NCI-H2107 (cell line): Measurements from ENCODE around the gene ISL2.

Source experiments
- DNase-seq: peaks from one replicate; lab custom pipeline; 2025; lab: John Stamatoyannopoulos, UW

ISL2 gene

DNA sequence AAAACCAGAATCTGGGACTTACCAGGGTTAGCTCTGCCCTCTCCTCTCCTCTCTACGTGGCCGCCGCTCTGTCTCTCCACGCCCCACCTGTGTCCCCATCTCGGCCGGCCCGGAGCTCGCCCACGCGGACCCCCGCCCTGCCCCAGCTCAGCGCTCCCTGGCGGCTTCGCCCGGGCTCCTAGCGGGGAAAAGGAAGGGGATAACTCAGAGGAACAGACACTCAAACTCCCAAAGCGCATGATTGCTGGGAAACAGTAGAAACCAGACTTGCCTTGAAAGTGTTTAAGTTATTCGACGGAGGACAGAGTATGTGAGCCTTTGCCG lies 5.4 kb downstream of the ISL2 start:
- DNase-seq: no peak

DNA sequence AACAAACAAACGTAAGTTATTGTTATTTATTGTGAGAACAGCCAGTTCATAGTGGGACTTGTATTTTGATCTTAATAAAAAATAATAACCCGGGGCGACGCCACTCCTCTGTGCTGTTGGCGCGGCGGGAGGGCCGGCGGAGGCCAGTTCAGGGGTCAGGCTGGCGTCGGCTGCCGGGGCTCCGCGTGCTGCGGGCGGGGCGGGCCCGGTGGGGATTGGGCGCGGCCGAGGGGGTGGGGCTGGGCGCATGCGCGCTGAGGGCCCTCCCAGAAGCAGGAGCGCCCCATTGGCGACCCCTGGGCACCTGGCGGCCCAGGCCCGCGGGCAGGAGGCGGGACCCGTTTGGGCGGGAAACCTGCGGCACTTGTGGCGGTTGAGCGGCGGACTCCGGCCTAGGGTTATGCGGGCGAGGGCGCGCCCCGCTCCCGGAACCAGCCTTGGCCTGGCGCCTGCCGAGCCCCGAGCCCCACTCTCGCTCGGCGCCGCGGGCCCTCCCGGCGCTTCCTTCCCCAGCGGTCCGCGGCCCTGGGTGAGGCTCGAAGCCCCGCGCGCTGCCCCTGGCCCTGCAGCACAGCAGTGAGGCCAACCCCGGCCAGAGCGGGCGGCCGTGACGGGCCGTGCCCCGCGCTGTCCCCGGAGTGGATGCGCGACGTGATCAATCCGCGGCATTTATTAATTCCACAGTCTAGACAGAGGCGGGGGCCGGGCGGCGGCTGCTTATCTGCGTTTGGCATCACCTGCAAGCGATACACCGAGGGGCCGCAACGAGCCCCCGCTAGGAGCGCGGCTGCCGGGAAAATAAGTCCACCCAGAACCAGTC lies 6.0 kb downstream of the ISL2 start:
- DNase-seq: no peak

DNA sequence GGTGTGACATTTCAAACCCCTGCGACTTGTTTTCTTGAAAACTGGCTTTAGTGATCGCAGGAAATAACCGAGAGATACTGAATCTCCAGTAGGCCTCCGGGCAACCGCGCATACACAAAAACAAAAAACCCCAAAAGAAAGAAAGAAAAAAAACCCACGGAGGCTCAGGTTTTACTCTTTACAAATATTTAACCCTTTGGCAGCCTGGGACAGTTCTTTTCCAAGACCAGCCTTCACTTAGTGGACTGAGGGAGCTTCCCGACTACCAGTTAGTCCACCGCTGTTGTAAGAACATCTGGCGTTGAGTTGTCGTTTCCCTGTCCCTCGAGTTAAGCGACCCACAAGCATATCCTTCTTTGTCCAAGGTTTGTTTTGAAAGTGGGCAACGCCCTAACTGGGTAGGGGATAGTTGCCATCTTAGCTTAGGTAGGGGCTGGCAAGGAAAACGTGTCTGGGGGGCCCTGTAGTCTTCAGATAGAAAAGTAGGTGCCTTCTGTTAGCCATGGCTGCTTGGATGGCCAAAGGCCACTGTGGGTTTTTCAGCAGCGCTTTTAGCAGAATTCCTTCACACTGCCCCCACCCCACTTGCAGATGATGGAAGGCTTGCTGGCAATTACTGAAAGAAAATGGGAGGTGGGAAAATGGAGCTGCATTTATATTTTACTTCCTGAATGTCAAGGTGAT lies 6.9 kb downstream of the ISL2 start:
- no peak for DNase-seq

GRCh38 chr15:76344893-76345582 lies 8.5 kb downstream of the ISL2 start:
- DNase-seq: no peak

DNA sequence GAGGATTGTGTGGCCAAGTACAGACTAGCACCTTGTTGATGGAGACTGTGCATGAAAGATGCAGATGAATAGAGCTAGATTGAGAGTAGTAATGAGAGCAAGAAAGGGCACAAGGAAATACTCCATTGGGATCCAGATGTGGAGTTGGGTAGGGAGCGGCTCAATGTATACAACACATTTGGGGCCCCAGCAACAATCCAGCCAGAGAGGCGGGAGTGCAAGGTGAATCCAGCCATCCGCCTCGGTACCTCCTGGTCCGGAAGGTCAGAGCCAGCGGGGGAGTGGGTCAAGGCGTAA lies 9.0 kb downstream of the ISL2 start:
- DNase-seq: no peak

GRCh38 chr15:76345880-76346668 lies 9.5 kb downstream of the ISL2 start:
- no peak for DNase-seq

DNA sequence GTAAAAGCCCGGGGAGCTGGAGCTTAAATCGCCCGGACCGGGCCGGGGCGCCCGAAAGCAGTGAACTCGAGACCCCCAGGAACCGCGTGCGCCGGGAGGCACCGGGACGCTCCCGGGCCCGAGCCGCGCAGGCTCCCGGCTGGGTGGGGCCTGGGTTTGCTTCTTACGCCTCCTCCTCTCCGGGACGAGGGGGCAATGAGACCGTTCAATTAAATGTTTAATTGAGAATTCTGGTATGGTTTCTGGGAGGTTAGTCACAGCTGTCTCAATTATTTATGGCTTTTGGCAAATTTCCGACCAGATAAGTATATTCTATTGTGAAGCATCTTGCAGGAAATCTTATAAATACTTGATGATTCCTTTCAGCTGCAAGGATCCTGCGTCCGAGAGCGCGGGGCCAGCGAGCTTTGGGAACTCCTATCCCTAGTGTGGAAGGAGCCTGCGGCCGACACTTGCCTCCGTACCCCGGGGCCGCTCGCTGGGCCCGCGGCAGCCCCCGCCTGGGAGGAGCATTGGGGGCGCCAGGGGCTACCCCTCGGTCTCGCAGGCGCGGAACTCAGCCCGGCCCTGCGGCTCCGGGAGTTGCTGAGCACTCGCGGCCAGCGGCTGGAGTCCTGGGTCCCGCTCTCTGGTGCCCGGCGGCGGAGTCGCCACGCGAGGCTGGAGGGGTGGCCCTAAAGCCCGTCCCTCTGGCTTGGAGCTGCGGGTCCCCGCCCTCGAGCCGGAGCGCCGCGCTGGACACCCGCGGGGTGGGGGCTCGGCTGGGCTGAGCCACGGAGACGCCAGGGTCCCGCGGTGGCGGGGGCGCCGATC lies 10.3 kb downstream of the ISL2 start:
- no peak for DNase-seq

GRCh38 chr15:76347482-76348055 lies 11.0 kb downstream of the ISL2 start:
- no peak for DNase-seq

DNA sequence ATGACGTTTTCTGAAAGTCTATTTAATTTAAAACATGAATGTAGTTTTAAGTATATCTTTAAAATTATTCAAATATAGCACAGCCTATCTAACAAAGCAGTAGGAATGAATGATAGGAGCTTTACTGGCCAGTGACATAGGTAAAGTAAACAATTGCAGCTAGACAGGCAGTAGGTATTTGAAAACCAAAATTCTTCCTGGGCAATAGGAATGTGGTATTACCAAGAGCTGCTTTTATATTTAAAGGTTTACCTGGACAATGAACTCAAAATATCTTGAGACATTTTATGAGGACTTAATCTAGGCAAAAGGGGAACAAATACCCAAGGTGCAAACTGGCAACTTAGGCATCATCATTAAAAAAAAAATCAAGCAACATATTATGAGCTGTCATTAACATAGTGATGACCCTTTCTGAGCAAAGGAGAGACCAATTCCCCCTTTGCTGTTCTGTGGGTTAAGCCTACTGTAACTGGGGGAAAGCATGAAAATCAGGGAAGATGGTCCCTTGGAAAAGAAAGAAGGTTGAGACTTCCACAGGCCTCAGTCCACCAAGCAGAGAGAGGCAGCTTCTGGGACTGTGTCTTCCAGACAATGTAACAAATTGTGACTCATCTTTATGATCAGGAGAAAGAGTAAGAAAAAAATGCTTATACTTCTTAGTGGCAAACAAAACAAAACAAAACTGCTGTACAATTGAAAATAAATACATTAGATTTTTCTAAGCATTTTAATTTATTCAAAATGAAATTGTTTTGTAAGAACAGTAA lies 12.9 kb downstream of the ISL2 start:
- DNase-seq: no peak

GRCh38 chr15:76353023-76353577 lies 16.5 kb downstream of the ISL2 start:
- no peak for DNase-seq

DNA sequence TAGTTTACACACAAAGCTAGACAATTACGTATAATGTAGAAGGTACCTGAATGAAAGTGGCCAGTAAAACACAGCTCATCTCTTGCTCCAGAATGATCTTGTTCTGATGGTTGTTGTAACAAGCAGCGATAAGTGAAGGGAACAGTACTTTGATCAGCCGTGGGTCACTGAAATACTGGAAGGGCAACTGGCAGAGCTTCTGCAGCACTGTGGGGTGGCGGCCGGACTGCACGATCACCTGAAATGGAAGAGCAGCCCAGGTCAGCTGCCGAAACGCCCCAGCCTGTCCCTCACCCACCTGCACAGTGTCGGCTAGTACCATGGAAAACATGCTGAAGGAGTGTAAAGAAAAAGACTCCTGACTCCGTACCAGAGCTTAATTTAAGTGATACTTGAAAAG lies 17.3 kb downstream of the ISL2 start:
- DNase-seq: no peak

DNA sequence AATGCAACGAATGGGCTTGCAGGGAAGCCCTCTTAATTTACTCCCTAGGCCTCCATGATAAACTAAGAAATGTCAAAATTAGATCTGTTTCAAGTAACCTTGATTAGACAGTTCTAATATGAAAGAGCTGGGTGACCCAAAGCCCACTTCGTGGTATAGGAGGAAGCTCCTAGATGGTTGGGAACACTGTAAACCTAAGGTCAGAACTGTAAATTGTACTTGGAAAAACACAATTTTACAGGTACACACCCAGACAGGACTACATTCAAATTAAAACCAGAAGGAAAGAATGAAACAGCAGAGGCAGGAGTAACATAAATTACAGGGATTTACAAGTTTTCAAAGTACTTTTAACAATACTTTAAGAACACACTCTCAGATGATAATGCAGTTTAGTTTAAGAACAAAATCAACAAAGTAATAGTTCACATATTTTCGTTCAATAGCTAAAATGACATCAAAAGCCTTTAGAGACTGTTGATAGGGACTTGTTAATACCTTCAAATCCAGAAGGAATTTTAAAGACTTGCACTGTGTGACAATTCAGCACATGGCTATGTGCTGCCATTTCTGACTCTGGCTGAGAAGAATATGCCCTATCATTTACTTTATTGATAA lies 18.4 kb downstream of the ISL2 start:
- no peak for DNase-seq

- no peak for DNase-seq
These were observed 21.9 kb downstream of the ISL2 start for GRCh38 chr15:76358453-76358852.

DNA sequence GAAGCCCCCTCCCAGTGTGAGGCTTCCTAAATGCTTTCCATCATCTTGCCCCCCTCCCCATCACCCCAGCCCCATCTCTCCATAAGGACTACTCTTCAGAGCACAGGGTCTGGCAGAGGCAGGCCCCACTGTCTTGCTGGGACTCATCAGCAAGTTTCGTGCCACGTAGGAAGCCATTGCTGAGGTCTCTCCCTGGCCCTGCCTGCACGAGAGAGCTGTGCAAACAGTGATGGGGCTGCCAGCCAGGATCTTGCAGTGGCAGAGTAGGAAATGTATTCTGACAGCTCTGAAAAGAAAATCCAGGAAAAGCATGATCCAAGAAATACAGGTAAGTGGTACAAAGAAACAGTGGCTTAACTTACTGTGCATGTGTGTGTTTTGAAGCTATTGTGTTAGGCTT lies 22.6 kb downstream of the ISL2 start:
- no peak for DNase-seq

DNA sequence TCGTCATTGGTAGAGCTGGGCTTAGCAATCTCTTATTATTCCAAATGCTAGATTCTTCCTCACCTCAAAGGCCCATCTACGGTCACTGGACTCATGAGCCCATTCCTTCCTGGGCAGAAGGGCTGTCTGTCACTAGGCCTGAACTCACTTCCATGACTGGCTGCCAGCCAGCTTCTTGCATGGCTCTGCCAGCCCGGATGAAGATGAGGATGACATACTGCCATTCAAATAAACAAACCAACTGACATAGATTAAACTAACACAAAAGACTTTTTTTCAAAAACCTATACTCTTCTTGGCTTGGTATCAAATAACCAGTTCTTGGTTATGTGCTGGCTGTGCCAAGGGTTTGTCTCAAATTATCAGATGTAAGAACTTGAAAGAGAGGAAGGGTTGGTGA lies 23.8 kb downstream of the ISL2 start:
- no peak for DNase-seq

GRCh38 chr15:76363251-76363650 lies 26.7 kb downstream of the ISL2 start:
- DNase-seq: no peak

- no peak for DNase-seq
These were observed 30.1 kb downstream of the ISL2 start for GRCh38 chr15:76366714-76367113.

DNA sequence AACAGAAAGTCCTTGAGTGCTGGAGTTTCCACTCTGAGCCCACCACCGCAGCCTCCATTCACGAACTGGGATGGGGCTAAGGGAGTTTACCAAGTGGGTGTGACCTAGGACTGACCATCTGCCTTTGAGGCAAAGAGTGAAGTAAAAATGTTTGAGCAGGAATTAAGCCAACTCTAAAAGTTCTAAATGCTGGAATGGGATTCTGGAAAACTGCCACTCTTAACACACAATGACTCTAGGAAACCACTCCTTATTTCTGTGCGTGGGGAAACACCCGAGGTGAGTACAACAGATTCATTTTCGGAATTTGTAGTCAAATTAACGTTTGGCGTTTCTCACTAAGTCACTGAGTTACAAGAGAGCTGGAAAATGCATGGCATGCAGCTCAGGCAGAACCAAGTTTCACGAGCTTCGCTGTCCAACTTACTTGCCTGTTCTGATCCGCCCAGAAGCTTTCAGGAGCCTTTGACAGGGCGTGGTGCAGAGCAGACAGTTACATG lies 31.6 kb downstream of the ISL2 start:
- DNase-seq: no peak

DNA sequence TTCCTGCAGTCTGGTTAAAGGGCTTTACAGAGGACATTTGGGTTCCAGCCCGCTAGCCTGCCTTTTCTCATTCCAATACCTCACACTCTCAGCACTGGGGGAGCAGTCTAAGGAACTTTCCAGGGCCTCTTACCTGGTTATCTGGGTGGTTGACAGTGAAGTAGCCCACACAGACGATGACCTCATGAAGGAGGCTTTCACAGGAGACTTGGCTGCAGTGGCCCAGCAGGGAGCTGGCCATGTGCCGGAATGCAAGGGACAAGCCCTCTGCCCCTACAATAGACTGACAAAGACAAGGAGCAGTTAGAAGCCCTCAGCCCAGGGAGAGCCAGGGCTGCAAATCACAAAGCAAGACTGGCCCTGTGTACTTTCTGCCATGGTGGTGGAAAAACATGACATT lies 39.5 kb downstream of the ISL2 start:
- DNase-seq: no peak

GRCh38 chr15:76376816-76377215 lies 40.2 kb downstream of the ISL2 start:
- no peak for DNase-seq
